ENCODE results near the gene RGR. TPM values are rescaled to one million over a fixed set of nuclear protein-coding genes. Genes with fewer than 3 reads are reported as not detected.

The RGR gene
- total RNA-seq, 1 experiment from 2014 or later, result not detected

DNA sequence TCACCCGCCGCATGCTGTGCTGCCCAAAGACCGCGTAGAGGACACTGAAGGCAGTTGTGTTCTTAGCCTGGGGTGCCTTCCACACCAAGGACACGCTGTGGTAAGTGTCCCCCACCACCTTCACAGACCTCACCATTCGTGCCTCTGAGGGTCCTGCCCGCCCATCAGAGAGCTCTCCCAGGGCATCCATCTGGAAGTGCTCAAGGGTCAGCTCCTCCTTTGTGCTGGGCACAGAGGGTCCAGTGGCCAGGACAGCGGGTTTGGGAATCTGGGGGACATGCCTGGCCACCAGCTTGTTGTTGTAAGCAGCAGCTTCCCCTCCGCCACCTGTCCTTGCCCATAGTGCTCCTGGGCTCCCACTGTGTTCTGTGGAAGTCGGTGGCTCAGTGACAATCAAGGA, 12.5 kb upstream of the RGR start:
- Histone ChIP-seq H3K9ac (ENCODE audit: low read length) (no peak overlapping the region), H3K79me2 (ENCODE audit: low read length) (no peaks in the 10 kb centered on the region), H3K4me2 (ENCODE audit: low read length) (no peak overlapping the region), H2AFZ (ENCODE audit: low read length) (no peak overlapping the region), H3K4me3 (ENCODE audit: low read length) (no peak overlapping the region), H4K20me1 (ENCODE audit: low read length) (no peaks in the 10 kb centered on the region), H3K9me3 (ENCODE audit: low read length) (no peaks in the 10 kb centered on the region), H3K4me1 (ENCODE audit: insufficient read depth, low read length) (no peaks in the 10 kb centered on the region), H3K36me3 (ENCODE audit: low read depth, low read length) (no peaks in the 10 kb centered on the region), H3K9me2 (replicated peaks; ENCODE audit: low read length) (no peaks in the 10 kb centered on the region), H3F3A (ENCODE audit: low read length, unreplicated experiment) (no peaks in the 10 kb centered on the region), H3K27ac (ENCODE audit: low read length) (no peak overlapping the region), H3K27me3 (ENCODE audit: low read length) (peaks cover 32% of the 10 kb centered on the region)
- intact Hi-C loops (cut with micrococcal nuclease), result no loop called here
- DNase-seq (no peak), ATAC-seq (no peak)
- CTCF ChIA-PET, result no interaction called here
- TF ChIP-seq EZH2phosphoT487 (IDR thresholded peaks at IDR 0.05; ENCODE audit: borderline replicate concordance, low read length), result no peak
- no peak for TF ChIP-seq EZH2 (IDR thresholded peaks at IDR 0.05; ENCODE audit: low read length, unreplicated experiment)
- TF ChIP-seq, protein P1, sequence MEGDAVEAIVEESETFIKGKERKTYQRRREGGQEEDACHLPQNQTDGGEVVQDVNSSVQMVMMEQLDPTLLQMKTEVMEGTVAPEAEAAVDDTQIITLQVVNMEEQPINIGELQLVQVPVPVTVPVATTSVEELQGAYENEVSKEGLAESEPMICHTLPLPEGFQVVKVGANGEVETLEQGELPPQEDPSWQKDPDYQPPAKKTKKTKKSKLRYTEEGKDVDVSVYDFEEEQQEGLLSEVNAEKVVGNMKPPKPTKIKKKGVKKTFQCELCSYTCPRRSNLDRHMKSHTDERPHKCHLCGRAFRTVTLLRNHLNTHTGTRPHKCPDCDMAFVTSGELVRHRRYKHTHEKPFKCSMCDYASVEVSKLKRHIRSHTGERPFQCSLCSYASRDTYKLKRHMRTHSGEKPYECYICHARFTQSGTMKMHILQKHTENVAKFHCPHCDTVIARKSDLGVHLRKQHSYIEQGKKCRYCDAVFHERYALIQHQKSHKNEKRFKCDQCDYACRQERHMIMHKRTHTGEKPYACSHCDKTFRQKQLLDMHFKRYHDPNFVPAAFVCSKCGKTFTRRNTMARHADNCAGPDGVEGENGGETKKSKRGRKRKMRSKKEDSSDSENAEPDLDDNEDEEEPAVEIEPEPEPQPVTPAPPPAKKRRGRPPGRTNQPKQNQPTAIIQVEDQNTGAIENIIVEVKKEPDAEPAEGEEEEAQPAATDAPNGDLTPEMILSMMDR (conservative IDR thresholded peaks at IDR 0.05; ENCODE audit: low read depth, low read length), result no peak
- BruUV-seq (replicated peaks), result no TSS peak
- POLR2A ChIA-PET (ENCODE audit: unreplicated experiment), result no interaction called here

DNA sequence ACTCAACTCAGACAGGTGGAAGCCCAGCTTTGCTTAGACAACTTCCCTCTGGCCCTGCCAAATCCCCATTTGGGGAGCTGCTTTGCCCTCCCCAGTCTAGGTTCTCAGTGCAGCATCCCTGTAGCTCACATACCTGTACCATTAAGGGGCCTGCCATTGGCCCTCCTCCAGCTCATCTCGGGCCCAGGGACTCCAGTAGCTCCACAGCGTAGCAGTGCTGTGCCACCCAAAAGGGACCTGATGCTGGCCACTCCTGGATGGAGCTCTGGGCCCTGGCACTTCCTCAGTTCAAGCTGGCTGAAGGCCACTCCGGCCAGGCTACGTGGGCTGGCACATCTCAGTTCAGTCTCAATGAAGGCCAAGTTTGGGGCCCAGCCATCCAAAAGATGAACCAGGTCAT, 10.9 kb upstream of the RGR start:
- Histone ChIP-seq H3K4me2 (ENCODE audit: low read length) (no peak overlapping the region), H3K9me3 (ENCODE audit: low read length) (no peaks in the 10 kb centered on the region), H3K27ac (ENCODE audit: low read length) (no peak overlapping the region), H3K27me3 (ENCODE audit: low read length) (peaks cover 32% of the 10 kb centered on the region), H3K9ac (ENCODE audit: low read length) (no peak overlapping the region), H3K4me3 (ENCODE audit: low read length) (no peak overlapping the region), H3K79me2 (ENCODE audit: low read length) (no peaks in the 10 kb centered on the region), H3K9me2 (replicated peaks; ENCODE audit: low read length) (no peaks in the 10 kb centered on the region), H3K36me3 (ENCODE audit: low read depth, low read length) (no peaks in the 10 kb centered on the region), H4K20me1 (ENCODE audit: low read length) (no peaks in the 10 kb centered on the region), H3K4me1 (ENCODE audit: insufficient read depth, low read length) (no peaks in the 10 kb centered on the region), H3F3A (ENCODE audit: low read length, unreplicated experiment) (no peaks in the 10 kb centered on the region), H2AFZ (ENCODE audit: low read length) (no peak overlapping the region)
- intact Hi-C loops (cut with micrococcal nuclease), result no loop called here
- POLR2A ChIA-PET (ENCODE audit: unreplicated experiment), result no interaction called here
- ATAC-seq (no peak), DNase-seq (no peak)
- TF ChIP-seq EZH2phosphoT487 (IDR thresholded peaks at IDR 0.05; ENCODE audit: borderline replicate concordance, low read length) (no peak), EZH2 (IDR thresholded peaks at IDR 0.05; ENCODE audit: low read length, unreplicated experiment) (no peak)
- TF ChIP-seq, protein P1 (conservative IDR thresholded peaks at IDR 0.05; ENCODE audit: low read depth, low read length), result no peak
- CTCF ChIA-PET, result no interaction called here
- BruUV-seq (replicated peaks), result no TSS peak

DNA sequence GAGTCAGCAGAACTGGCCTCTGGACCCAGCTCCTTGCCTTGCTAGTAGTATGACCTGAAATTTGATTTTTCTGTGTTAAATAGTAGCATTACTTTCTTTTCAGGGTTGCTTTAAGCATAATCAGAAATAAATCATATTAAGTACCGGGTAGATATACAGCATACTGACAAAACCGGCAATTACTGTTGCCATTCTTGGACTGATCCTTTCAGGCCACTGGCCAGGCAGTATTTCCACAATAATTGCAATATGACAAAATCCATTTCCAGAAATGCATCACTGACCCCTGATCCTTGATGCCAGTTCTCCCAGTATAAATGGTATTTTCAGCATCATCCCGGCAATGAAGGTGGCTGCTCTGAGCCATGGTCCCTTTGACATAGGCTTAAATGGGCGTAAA, 10.4 kb upstream of the RGR start:
- DNase-seq (no peak), ATAC-seq (no peak)
- Histone ChIP-seq H3K4me1 (ENCODE audit: insufficient read depth, low read length) (no peaks in the 10 kb centered on the region), H3K36me3 (ENCODE audit: low read depth, low read length) (no peaks in the 10 kb centered on the region), H3F3A (ENCODE audit: low read length, unreplicated experiment) (no peaks in the 10 kb centered on the region), H2AFZ (ENCODE audit: low read length) (no peak overlapping the region), H3K27ac (ENCODE audit: low read length) (no peak overlapping the region), H4K20me1 (ENCODE audit: low read length) (no peaks in the 10 kb centered on the region), H3K9ac (ENCODE audit: low read length) (no peak overlapping the region), H3K4me2 (ENCODE audit: low read length) (no peak overlapping the region), H3K4me3 (ENCODE audit: low read length) (no peak overlapping the region), H3K9me3 (ENCODE audit: low read length) (no peaks in the 10 kb centered on the region), H3K27me3 (ENCODE audit: low read length) (peaks cover 32% of the 10 kb centered on the region), H3K9me2 (replicated peaks; ENCODE audit: low read length) (no peaks in the 10 kb centered on the region), H3K79me2 (ENCODE audit: low read length) (no peaks in the 10 kb centered on the region)
- TF ChIP-seq EZH2 (IDR thresholded peaks at IDR 0.05; ENCODE audit: low read length, unreplicated experiment) (no peak), EZH2phosphoT487 (IDR thresholded peaks at IDR 0.05; ENCODE audit: borderline replicate concordance, low read length) (no peak)
- TF ChIP-seq, protein P1 (conservative IDR thresholded peaks at IDR 0.05; ENCODE audit: low read depth, low read length), result no peak
- ChIA-PET CTCF (no interaction called here), POLR2A (ENCODE audit: unreplicated experiment) (no interaction called here)
- BruUV-seq (replicated peaks), result no TSS peak
- intact Hi-C loops (cut with micrococcal nuclease), result no loop called here

Measured in PC-3 (cell line).